Spleen (tissue), 7 donors: ENCODE results near the gene RFTN1.

ENCODE experiments used
- POLR2AphosphoS5 ChIP-seq, 3 donors: sonication (generic); formaldehyde crosslinking; IDR thresholded peaks; one replicate each; pipeline ENCODE4 v1.5.1; 2017; ENCODE audit warnings: antibody characterized with exemption in 3 of 3
- TF ChIP-seq, protein P1 (sequence below), 11 experiments: fragments of 200-600 bp in 7 of 11; fragments of 450-650 bp in 4 of 11; sonication (generic) in 4 of 11; IDR thresholded peaks in 8 of 11; conservative IDR thresholded peaks in 3 of 11; 1 replicate in 7 of 11; 2 replicates in 4 of 11; pipeline versions ENCODE4 v1.4.0 to v1.8.0; 2016 to 2021; ENCODE audit warnings: antibody characterized with exemption in 11 of 11, inconsistent platforms in 4 of 11, mild to moderate bottlenecking in 1 of 11
- donor health status: DM: no; HTN: no; CAD: no; lungs with moderate emphysema.
- donor health status: DM: no; HTN: no; CAD: no.
- donor health status: DM: no; HTN: no; CAD: no.

GRCh38 chr3:16508243-16508578 is 5.3 kb downstream of the RFTN1 start:
- no peak for TF ChIP-seq POLR2AphosphoS5 (IDR thresholded peaks at IDR 0.05)
- TF ChIP-seq, protein P1, sequence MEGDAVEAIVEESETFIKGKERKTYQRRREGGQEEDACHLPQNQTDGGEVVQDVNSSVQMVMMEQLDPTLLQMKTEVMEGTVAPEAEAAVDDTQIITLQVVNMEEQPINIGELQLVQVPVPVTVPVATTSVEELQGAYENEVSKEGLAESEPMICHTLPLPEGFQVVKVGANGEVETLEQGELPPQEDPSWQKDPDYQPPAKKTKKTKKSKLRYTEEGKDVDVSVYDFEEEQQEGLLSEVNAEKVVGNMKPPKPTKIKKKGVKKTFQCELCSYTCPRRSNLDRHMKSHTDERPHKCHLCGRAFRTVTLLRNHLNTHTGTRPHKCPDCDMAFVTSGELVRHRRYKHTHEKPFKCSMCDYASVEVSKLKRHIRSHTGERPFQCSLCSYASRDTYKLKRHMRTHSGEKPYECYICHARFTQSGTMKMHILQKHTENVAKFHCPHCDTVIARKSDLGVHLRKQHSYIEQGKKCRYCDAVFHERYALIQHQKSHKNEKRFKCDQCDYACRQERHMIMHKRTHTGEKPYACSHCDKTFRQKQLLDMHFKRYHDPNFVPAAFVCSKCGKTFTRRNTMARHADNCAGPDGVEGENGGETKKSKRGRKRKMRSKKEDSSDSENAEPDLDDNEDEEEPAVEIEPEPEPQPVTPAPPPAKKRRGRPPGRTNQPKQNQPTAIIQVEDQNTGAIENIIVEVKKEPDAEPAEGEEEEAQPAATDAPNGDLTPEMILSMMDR (IDR thresholded peaks at IDR 0.05 in 8 of 11, conservative IDR thresholded peaks at IDR 0.05 in 3 of 11): no peak
